Aorta (tissue), 5 donors: ENCODE results near the gene PEG3. TPM values are rescaled to one million over a fixed set of nuclear protein-coding genes. Genes with fewer than 3 reads are reported as not detected.
"Not testable (repeated sequence)": the region's sequence is repeated elsewhere in the genome, so short reads cannot be mapped to it uniquely, and the experiment has no call there.

Experiments used
- ATAC-seq: fragments of 200-7000 bp; cut with Tn5 transposase; one replicate; pipeline ENCODE4 v1.9.1; 2022; ENCODE audit warnings: moderate library complexity; ENCODE audit not compliant: low FRiP score
- DNase-seq, 2 donors: peaks; one replicate each; pipeline ENCODE4 v3.0.0-alpha.2; 2020
- H3K27ac ChIP-seq, 2 donors: one replicate each; pipeline ENCODE4 v1.5.1; 2013; ENCODE audit warnings: low read length in 2 of 2, mild to moderate bottlenecking in 2 of 2, moderate library complexity in 2 of 2, control low read depth in 1 of 2, inconsistent platforms in 1 of 2, low read depth in 1 of 2
- H3K27me3 ChIP-seq, 2 donors: one replicate each; pipeline ENCODE4 v1.6.1; 2013; ENCODE audit warnings: control low read depth in 1 of 2, low read length in 1 of 2, mild to moderate bottlenecking in 1 of 2, moderate library complexity in 1 of 2; ENCODE audit not compliant: insufficient read depth in 2 of 2, control insufficient read depth in 1 of 2
- H3K36me3 ChIP-seq, 2 donors: one replicate each; pipeline ENCODE4 v1.6.1; 2013; ENCODE audit warnings: control low read depth in 1 of 2, low read length in 1 of 2, mild to moderate bottlenecking in 1 of 2; ENCODE audit not compliant: insufficient read depth in 2 of 2, control insufficient read depth in 1 of 2
- H3K4me1 ChIP-seq, 2 donors: one replicate each; pipeline ENCODE4 v1.6.1; 2013; ENCODE audit warnings: low read length in 2 of 2, control low read depth in 1 of 2, mild to moderate bottlenecking in 1 of 2, moderate library complexity in 1 of 2; ENCODE audit not compliant: insufficient read depth in 2 of 2, control insufficient read depth in 1 of 2
- H3K4me3 ChIP-seq, 2 donors: one replicate each; pipeline ENCODE4 v1.5.1; 2013; ENCODE audit warnings: low read length in 2 of 2, control low read depth in 1 of 2, mild to moderate bottlenecking in 1 of 2
- H3K9me3 ChIP-seq: one replicate; pipeline ENCODE4 v1.6.1; 2013; ENCODE audit warnings: mild to moderate bottlenecking, low read length; ENCODE audit not compliant: control insufficient read depth
- WGBS, 2 donors: extraction: QIAGEN DNeasy Blood & Tissue Kit; methylation state at CpG; one replicate each; pipeline ENCODE4 v1.1.7; 2013; 5-methylcytosine and 5-hydroxymethylcytosine counted together
- intact Hi-C, 2 donors: fragments of 100-400 bp; cut with DNase I; formaldehyde crosslinking; loops; one replicate each; pipeline versions ENCODE4 v1.14.2 to v1.15.0; 2022
- polyA plus RNA-seq, 2 donors: library from polyadenylated mRNA; stranded (reverse); fragments of 200-250 nt; gene quantifications; one replicate each; pipeline ENCODE4 v1.2.3, GENCODE V29; 2013
- total RNA-seq, 2 donors: library from RNA; stranded (reverse); fragmentation: NEBNext Ultra II Directional; extraction: Animal tissue kit (Norgen Biotek cat#: 25700); gene quantifications; one replicate each; pipeline ENCODE4 v1.2.1, GENCODE V29; 2021
- donor health status: healthy with polysubstance abuse.
- donor health status: Bipolar disorder and iron deficiency.
- donor health status: DM: no; HTN: no; CAD: no.
- donor health status: DM: no; HTN: no; CAD: no.
- donor health status: DM: yes; HTN: yes; CAD: no.

The PEG3 gene
- total and polyA plus RNA-seq, 4 donors = 2.3 to 11.6 (median 6.9) TPM

DNA sequence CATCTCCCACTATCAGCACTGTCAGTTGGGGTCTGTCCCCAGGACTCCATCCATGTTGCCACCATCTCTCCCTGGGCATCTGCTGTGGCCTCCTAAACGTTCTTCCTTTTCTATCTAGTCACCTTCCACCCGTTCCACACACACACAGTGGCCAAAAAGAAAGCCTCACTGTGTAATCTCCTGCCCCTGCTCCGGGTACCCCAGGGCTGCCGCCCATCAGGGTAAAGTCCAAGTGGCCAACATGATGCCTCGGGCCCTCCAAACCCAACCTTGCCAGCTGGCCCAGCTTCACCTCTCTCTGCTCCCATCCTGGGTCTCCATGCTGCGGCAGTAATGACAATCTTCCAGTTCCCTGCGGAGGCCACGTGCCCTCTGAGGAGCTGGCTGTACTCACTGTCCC lies 29.4 kb upstream of the PEG3 start:
- no peak overlapping the region for H3K4me3 ChIP-seq
- DNase-seq (no peak), ATAC-seq (no peak)
- H3K9me3 ChIP-seq = peaks cover 4% of the 10 kb centered on the region
- 86 to 87% methylated on average over 8 of the region's 8 CpGs for WGBS, 2 donors
- H3K27ac ChIP-seq = no peak overlapping the region
- no peaks in the 10 kb centered on the region for H3K4me1 ChIP-seq
- intact Hi-C loops = no loop called here
- H3K27me3 ChIP-seq = no peaks in the 10 kb centered on the region
- H3K36me3 ChIP-seq = no peaks in the 10 kb centered on the region

DNA sequence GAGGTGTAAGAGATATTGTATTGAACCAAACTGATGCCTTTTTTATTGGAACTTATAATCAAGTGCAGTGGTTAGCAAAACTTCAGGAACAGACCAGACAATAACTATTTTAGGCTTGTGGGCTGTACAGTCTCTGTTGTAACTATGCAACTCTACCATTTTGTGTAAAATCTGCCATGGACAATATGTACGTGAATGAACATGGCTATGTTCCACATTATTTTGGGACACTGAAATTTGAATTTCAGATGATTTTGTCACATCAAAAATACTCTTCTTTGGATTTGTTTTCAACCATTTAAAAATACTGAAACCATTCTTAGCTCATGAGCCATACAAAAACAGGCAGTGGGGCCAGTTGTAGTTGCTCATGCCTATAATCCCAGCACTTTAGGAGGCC lies 27.9 kb upstream of the PEG3 start:
- Histone ChIP-seq H3K27ac (no peak overlapping the region), H3K4me3 (no peak overlapping the region), H3K4me1 (no peaks in the 10 kb centered on the region), H3K36me3 (no peaks in the 10 kb centered on the region), H3K9me3 (peaks cover 7% of the 10 kb centered on the region), H3K27me3 (no peaks in the 10 kb centered on the region)
- 90 to 91% methylated on average over 1 of the region's 1 CpG for WGBS, 2 donors
- intact Hi-C loops = no loop called here
- DNase-seq (no peak), ATAC-seq (no peak)

DNA sequence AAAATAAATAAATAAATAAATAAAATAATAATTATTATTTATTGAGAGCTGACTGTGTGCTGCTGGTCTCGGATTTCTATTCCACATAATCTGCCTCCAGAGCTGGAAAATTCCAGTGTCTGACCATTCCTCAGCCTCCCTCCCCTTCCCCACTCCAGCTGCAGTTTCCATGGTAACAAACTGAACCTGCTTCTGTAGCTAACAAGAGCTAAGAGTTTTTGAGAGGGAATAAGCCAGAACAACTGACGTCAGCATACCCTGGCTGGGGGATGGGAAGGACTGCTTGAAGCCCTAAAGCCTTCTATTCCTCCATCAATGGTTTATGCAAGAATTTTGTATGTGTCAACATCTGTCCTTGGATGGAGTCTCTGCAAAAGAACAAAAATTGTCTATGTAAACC lies 26.0 kb upstream of the PEG3 start:
- no peaks in the 10 kb centered on the region for H3K27me3 ChIP-seq
- H3K4me3 ChIP-seq = no peak overlapping the region
- no peaks in the 10 kb centered on the region for H3K36me3 ChIP-seq
- DNase-seq (no peak), ATAC-seq (no peak)
- intact Hi-C loops = no loop called here
- WGBS, 2 donors = 7% methylated on average over 2 of the region's 2 CpGs
- H3K27ac ChIP-seq = no peak overlapping the region
- H3K9me3 ChIP-seq = peaks cover 7% of the 10 kb centered on the region
- no peaks in the 10 kb centered on the region for H3K4me1 ChIP-seq

DNA sequence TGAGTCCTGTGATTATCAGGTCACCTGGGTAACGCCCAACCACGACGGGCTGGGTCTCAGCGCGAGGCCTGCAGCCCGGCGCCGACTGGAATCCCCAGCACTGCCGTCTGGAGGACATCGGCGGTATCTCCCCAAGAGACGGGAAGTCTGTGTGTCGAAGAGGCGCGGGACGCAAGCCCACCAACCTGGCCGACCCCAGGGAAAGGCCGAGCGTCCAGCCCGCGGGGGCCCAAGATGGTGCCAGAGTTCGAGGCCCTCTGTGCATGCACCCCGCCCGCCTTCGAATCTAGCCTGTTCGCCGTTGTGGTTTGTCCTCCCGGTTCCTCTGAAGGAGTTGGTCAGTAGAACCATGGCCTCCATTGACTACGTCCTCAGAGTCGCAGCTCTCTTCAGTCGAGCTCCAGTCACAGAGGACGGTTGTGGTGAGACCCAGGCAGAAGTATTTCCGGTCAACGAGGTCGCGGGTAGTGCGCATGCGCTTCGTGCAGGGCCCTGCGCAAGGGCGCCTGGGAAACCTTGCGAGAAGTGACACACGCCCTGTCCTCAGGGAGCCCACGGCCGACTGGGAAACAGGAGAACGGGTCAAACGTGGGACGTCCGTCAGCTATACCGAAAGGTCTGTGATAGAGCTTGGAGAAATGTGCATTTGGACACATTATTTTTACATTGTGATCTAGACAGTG lies 24.1 kb upstream of the PEG3 start:
- peaks cover 7% of the 10 kb centered on the region for H3K9me3 ChIP-seq
- no peak overlapping the region for H3K27ac ChIP-seq
- no peak overlapping the region for H3K4me3 ChIP-seq
- DNase-seq (peak in 1 of 2 donors; percentile 73), ATAC-seq (no peak)
- H3K27me3 ChIP-seq = no peaks in the 10 kb centered on the region
- H3K4me1 ChIP-seq = no peaks in the 10 kb centered on the region
- intact Hi-C loops = no loop called here
- no peaks in the 10 kb centered on the region for H3K36me3 ChIP-seq
- whole genome bisulfite sequencing, 2 donors = 53 to 55% methylated on average over 49 to 50 of the region's 50 CpGs

DNA sequence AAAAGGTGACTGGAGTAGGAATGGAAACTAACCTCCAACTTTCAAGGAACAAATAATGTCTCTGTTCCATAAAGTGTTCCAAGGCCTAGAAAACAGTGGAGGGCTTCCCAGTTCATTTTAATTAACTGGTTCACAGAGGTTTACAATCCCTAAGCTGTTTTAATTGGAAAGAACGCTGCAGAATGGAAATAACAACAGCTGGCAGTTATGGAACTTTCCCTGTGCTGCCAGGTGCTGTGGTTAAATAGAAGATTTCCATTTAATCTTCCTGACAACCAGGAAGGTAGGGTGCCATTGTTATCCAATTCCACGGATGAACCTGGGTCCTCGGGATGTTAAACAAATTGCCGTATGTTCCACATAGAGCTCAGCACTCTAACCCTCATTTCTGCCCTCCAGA lies 22.2 kb upstream of the PEG3 start:
- Histone ChIP-seq H3K4me1 (no peaks in the 10 kb centered on the region), H3K27ac (no peak overlapping the region), H3K4me3 (no peak overlapping the region), H3K9me3 (peaks cover 9% of the 10 kb centered on the region), H3K36me3 (no peaks in the 10 kb centered on the region), H3K27me3 (no peaks in the 10 kb centered on the region)
- DNase-seq (no peak), ATAC-seq (no peak)
- intact Hi-C loops = no loop called here
- whole genome bisulfite sequencing, 2 donors = 82 to 92% methylated on average over 4 of the region's 4 CpGs

DNA sequence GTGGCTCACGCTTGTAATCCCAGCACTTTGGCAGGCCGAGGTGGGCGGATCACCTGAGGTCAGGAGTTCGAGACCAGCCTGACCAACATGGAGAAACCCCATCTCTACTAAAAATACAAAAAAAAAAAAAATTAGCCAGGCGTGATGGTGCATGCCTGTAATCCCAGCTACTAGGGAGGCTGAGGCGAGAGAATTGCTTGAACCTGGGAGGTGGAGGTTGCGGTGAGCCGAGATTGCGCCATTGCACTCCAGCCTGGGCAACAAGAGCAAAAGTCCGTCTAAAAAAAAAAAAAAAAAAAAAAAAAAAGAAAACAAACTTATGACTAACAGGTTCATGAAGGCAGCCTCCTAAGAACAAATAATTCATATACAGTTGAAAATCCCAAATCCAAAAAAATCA lies 19.9 kb upstream of the PEG3 start:
- DNase-seq, H3K9me3 ChIP-seq, H3K4me1 ChIP-seq, H3K4me3 ChIP-seq, H3K27me3 ChIP-seq, H3K36me3 ChIP-seq, intact Hi-C loops, H3K27ac ChIP-seq, ATAC-seq: not testable (repeated sequence)
- 92% methylated on average over 9 to 10 of the region's 10 CpGs for WGBS, 2 donors

DNA sequence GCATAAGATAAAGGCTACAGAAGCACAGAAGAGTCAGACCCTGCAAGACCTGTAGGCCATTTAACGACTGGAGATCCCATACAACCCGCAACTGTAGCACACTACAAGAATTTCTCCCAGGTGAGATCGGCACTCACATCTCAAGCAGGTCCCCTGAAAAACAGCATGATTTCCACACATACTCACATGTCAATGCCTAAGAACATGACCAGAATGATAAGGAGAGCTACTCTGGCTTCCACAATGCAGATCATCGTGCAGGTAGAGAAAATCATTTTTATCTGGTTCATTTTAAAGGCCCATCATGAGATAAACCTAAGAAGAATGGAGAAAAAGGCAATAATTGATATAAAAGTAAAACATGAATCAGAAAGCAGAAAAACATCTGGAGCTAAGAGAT lies 17.5 kb upstream of the PEG3 start:
- WGBS, 2 donors = 88% methylated on average over 4 of the region's 4 CpGs
- no peak for DNase-seq
- Histone ChIP-seq H3K27ac (no peak overlapping the region), H3K4me1 (no peaks in the 10 kb centered on the region), H3K27me3 (no peaks in the 10 kb centered on the region), H3K4me3 (no peak overlapping the region), H3K36me3 (no peaks in the 10 kb centered on the region), H3K9me3 (peaks cover 2% of the 10 kb centered on the region)
- intact Hi-C loops = no loop called here
- no peak for ATAC-seq

DNA sequence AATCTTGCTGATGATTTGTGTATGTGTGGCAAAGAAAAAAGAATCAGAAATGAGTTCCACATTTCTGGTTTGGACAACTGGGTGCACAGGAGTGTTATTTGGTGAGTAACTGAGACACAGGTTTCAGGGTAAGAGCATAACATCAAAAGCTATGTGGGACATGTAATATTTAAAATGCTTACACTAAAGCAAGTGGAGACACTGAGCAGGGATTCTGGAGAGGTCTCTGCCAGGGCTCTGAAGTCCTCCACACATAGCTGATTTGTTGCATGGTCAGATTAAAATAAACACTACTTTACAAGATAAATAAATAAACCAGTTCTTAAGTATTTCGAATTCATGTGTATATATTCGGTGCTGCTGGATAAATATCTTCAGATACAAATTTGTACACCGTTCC lies 16.3 kb upstream of the PEG3 start:
- no peaks in the 10 kb centered on the region for H3K4me1 ChIP-seq
- intact Hi-C loops = no loop called here
- WGBS, 2 donors = 42 to 55% methylated on average over 3 of the region's 3 CpGs
- H3K9me3 ChIP-seq = peaks cover 2% of the 10 kb centered on the region
- no peaks in the 10 kb centered on the region for H3K36me3 ChIP-seq
- H3K27ac ChIP-seq = no peak overlapping the region
- no peak overlapping the region for H3K4me3 ChIP-seq
- ATAC-seq = no peak
- no peak for DNase-seq
- H3K27me3 ChIP-seq = no peaks in the 10 kb centered on the region

DNA sequence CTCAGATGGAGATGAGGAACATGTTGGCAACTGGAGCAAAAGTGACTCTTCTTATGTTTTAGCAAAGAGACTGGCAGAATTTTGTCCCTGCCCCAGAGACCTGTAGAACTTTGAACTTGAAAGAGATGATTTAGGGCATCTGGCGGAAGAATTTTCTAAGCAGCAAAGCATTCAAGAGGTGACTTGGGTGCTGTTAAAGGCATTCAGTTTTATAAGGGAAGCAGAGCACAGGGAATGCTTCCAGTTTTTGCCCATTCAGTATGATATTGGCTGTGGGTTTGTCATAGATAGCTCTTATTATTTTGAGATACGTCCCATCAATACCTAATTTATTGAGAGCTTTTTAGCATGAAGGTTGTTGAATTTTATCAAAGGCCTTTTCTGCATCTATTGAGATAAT lies 11.8 kb upstream of the PEG3 start:
- DNase-seq, H3K36me3 ChIP-seq, ATAC-seq, H3K4me3 ChIP-seq, intact Hi-C loops, H3K27ac ChIP-seq, H3K27me3 ChIP-seq, H3K9me3 ChIP-seq, H3K4me1 ChIP-seq: not testable (repeated sequence)
- WGBS, 2 donors = 87 to 91% methylated on average over 2 of the region's 2 CpGs
